Fibroblast of lung (primary cell): ENCODE data around the gene CDH19. TPM values are rescaled to one million over a fixed set of nuclear protein-coding genes. Genes with fewer than 3 reads are reported as not detected.

ENCODE experiments used
- DNase-seq, 2 donors: peaks; one replicate each; pipeline versions ENCODE4 v3.0.0 to v3.0.0-alpha.2; 2010; ENCODE audit warnings: low read depth in 2 of 2
- H2AFZ ChIP-seq: 2 replicates; pipeline ENCODE4 v1.5.1; 2012; ENCODE audit warnings: low read length, control low read depth, inconsistent platforms
- H3K27ac ChIP-seq: 2 replicates; pipeline ENCODE4 v1.5.1; 2011; ENCODE audit warnings: low read length, control low read depth; ENCODE audit not compliant: insufficient read depth
- H3K27me3 ChIP-seq: 2 replicates; pipeline ENCODE4 v1.5.1; 2011; ENCODE audit warnings: mild to moderate bottlenecking, low read length; ENCODE audit not compliant: control insufficient read depth, insufficient read depth
- H3K36me3 ChIP-seq: 2 replicates; pipeline ENCODE4 v1.5.1; 2011; ENCODE audit warnings: low read length; ENCODE audit not compliant: control insufficient read depth, insufficient read depth
- H3K4me1 ChIP-seq: 2 replicates; pipeline ENCODE4 v1.5.1; 2011; ENCODE audit warnings: low read length; ENCODE audit not compliant: control insufficient read depth, insufficient read depth; ENCODE audit errors: extremely low read depth
- H3K4me2 ChIP-seq: 2 replicates; pipeline ENCODE4 v1.5.1; 2011; ENCODE audit warnings: low read length, control low read depth; ENCODE audit not compliant: insufficient read depth; ENCODE audit errors: extremely low read depth
- H3K4me3 ChIP-seq, 4 experiments: fragments of 200-600 bp in 1 of 4; sonication (generic) in 1 of 4; replicated peaks in 1 of 4; 2 replicates each; pipeline ENCODE4 v1.5.1; 2011 to 2016; ENCODE audit warnings: low read length in 4 of 4, low read depth in 3 of 4, mild to moderate bottlenecking in 3 of 4, control low read depth in 2 of 4, inconsistent platforms in 1 of 4, mixed read lengths in 1 of 4; ENCODE audit not compliant: insufficient read depth in 1 of 4; ENCODE audit errors: control extremely low read depth in 1 of 4
- H3K79me2 ChIP-seq: 2 replicates; pipeline ENCODE4 v1.5.1; 2012; ENCODE audit warnings: mild to moderate bottlenecking, low read length, inconsistent platforms; ENCODE audit not compliant: control insufficient read depth, insufficient read depth
- H3K9ac ChIP-seq: 2 replicates; pipeline ENCODE4 v1.5.1; 2011; ENCODE audit warnings: mild to moderate bottlenecking, low read length, control low read depth; ENCODE audit not compliant: insufficient read depth
- H3K9me3 ChIP-seq: 2 replicates; pipeline ENCODE4 v1.5.1; 2012; ENCODE audit warnings: low read depth, low read length; ENCODE audit not compliant: control insufficient read depth, insufficient read depth
- H4K20me1 ChIP-seq: 2 replicates; pipeline ENCODE4 v1.5.1; 2011; ENCODE audit warnings: low read length; ENCODE audit not compliant: control insufficient read depth, insufficient read depth; ENCODE audit errors: extremely low read depth
- EZH2 ChIP-seq: IDR thresholded peaks from 2 replicates; pipeline ENCODE4 v1.5.1; 2012; ENCODE audit warnings: low read length, control low read depth, mild to moderate bottlenecking; ENCODE audit errors: missing control alignments
- polyA plus RNA-seq, 2 donors: library from polyadenylated mRNA; depleted of rRNA in 1 of 2; stranded (reverse) in 1 of 2; unstranded in 1 of 2; fragments of >200 nt; gene quantifications; 2 replicates each; pipeline ENCODE4 v1.2.1, GENCODE V29; 2011 to 2012; ENCODE audit warnings: missing spikeins in 1 of 2
- total RNA-seq: library from RNA; depleted of rRNA; stranded (reverse); fragments of >200 nt; gene quantifications from 2 replicates; pipeline ENCODE4 v1.2.1, GENCODE V29; 2014
- TF ChIP-seq, protein P1 (sequence below), 2 donors: IDR thresholded peaks in 1 of 2; conservative IDR thresholded peaks in 1 of 2; 1 replicate in 1 of 2; 2 replicates in 1 of 2; pipeline ENCODE4 v1.5.1; 2011 to 2012; ENCODE audit warnings: low read length in 2 of 2, control low read depth in 1 of 2, inconsistent platforms in 1 of 2, low read depth in 1 of 2, mild to moderate bottlenecking in 1 of 2

Gene CDH19
- total and polyA plus RNA-seq, 2 donors (not counting 1 experiment from before 2014, with no cell fraction given): not detected

GRCh38 chr18:66566616-66567015 is 37.3 kb downstream of the CDH19 start:
- Histone ChIP-seq H3K27me3 (no peaks in the 10 kb centered on the region), H3K4me3 (no peak overlapping the region), H2AFZ (no peak overlapping the region), H3K4me2 (no peak overlapping the region), H3K79me2 (no peaks in the 10 kb centered on the region), H3K9me3 (no peaks in the 10 kb centered on the region), H3K36me3 (no peaks in the 10 kb centered on the region), H3K9ac (no peak overlapping the region), H3K4me1 (no peaks in the 10 kb centered on the region), H3K27ac (no peak overlapping the region), H4K20me1 (no peaks in the 10 kb centered on the region)
- no peak for DNase-seq
- no peak for TF ChIP-seq EZH2

GRCh38 chr18:66564236-66564635 is 39.7 kb downstream of the CDH19 start:
- Histone ChIP-seq H3K9me3 (no peaks in the 10 kb centered on the region), H3K27me3 (no peaks in the 10 kb centered on the region), H3K27ac (no peak overlapping the region), H3K4me3 (no peak overlapping the region), H3K4me1 (no peaks in the 10 kb centered on the region), H3K4me2 (no peak overlapping the region), H4K20me1 (no peaks in the 10 kb centered on the region), H3K9ac (no peak overlapping the region), H3K79me2 (no peaks in the 10 kb centered on the region), H2AFZ (no peak overlapping the region), H3K36me3 (no peaks in the 10 kb centered on the region)
- peak in 1 of 2 donors; percentile 17 for DNase-seq
- TF ChIP-seq EZH2: no peak
- TF ChIP-seq, protein P1, sequence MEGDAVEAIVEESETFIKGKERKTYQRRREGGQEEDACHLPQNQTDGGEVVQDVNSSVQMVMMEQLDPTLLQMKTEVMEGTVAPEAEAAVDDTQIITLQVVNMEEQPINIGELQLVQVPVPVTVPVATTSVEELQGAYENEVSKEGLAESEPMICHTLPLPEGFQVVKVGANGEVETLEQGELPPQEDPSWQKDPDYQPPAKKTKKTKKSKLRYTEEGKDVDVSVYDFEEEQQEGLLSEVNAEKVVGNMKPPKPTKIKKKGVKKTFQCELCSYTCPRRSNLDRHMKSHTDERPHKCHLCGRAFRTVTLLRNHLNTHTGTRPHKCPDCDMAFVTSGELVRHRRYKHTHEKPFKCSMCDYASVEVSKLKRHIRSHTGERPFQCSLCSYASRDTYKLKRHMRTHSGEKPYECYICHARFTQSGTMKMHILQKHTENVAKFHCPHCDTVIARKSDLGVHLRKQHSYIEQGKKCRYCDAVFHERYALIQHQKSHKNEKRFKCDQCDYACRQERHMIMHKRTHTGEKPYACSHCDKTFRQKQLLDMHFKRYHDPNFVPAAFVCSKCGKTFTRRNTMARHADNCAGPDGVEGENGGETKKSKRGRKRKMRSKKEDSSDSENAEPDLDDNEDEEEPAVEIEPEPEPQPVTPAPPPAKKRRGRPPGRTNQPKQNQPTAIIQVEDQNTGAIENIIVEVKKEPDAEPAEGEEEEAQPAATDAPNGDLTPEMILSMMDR (conservative IDR thresholded peaks at IDR 0.05 in 1 of 2, IDR thresholded peaks at IDR 0.05 in 1 of 2; ENCODE audit: low read depth in 1 of 2, low read length in 2 of 2): no peak

DNA sequence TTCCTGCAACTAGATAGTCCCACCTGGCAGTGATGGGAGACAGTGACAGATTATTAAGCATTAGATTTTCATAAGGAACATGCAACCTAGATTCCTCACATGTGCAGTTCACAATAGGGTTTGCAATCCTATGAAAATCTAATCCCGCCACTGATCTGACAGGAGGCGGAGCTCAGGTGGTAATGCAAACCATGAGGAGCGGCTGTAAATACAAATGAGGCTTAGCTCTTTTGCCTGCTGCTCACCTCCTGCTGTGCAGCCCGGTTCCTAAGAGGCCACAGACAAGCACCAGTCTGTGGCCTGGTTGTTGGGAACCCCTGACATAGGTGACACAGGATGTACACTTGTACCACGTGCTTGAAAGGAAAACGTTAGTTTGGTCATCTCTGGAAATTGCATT is 41.6 kb downstream of the CDH19 start:
- Histone ChIP-seq H4K20me1 (no peaks in the 10 kb centered on the region), H3K4me2 (no peak overlapping the region), H3K4me1 (no peaks in the 10 kb centered on the region), H2AFZ (no peak overlapping the region), H3K9ac (no peak overlapping the region), H3K27me3 (no peaks in the 10 kb centered on the region), H3K4me3 (no peak overlapping the region), H3K9me3 (no peaks in the 10 kb centered on the region), H3K36me3 (no peaks in the 10 kb centered on the region), H3K79me2 (no peaks in the 10 kb centered on the region), H3K27ac (no peak overlapping the region)
- DNase-seq: no peak
- no peak for TF ChIP-seq EZH2
- TF ChIP-seq, protein P1 (conservative IDR thresholded peaks at IDR 0.05 in 1 of 2, IDR thresholded peaks at IDR 0.05 in 1 of 2; ENCODE audit: low read depth in 1 of 2, low read length in 2 of 2): no peak
